Measurements from ENCODE around the gene RAD51B.

DNA sequence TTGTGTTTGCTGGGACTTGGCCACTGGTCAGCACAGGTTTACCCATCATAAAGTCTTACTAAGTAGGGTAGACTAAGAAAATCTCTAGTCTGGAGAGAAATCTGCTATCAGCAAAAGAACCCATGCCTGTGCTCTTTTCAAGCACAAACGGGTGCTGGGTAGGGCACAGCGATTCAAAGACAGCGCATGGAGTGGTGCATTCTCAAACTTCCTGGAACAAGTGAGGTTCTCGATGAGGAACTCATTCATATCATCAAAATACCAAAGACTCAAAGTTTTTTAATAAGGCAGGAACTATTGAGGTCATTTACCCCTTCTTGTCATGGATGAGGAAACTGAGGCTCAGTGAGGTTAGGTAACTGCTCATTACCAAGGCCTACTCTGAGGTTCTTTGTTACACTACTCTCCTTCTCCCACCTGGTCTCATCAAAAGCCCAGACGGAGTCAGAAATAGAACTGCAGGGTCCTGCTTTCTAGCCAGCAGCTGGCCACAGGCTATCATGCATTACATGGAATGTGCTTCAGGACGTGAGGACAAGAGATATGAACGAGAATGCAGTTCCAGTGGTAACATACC, 583.0 kb downstream of the RAD51B start:
- no peak for TF ChIP-seq CTCF (IDR thresholded peaks at IDR 0.05; ENCODE audit: poor library complexity)
- no peak for TF ChIP-seq EZH2 (IDR thresholded peaks at IDR 0.05; ENCODE audit: borderline replicate concordance)

Measured in hepatocyte (in vitro differentiated cells).